NCI-H1417 (cell line): ENCODE measurements around the gene MAP3K13.

Experiments
- DNase-seq, 3 experiments: peaks; one replicate each; lab custom pipeline; 2025; lab: John Stamatoyannopoulos, UW

The MAP3K13 gene

DNA sequence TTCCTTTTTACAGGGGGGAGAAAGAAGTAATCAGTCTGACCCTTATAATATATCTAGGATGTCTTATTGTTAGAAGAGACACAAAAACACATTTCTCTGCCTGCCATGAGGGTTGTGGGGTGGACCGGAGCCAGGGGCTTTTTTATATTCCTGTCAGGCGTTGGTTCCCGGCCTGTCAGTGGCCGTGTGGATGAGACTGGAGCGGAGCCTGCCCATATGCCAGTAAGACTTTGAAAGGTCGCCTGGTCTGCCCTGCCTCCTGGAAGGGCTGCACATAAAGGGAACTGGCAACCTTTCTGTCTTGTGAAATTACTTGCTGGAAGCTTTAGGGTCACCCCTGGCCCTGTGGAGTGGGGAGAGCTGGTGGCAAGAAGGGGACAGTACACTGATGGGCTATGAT, 34.7 kb downstream of the MAP3K13 start:
- no peak for DNase-seq

DNA sequence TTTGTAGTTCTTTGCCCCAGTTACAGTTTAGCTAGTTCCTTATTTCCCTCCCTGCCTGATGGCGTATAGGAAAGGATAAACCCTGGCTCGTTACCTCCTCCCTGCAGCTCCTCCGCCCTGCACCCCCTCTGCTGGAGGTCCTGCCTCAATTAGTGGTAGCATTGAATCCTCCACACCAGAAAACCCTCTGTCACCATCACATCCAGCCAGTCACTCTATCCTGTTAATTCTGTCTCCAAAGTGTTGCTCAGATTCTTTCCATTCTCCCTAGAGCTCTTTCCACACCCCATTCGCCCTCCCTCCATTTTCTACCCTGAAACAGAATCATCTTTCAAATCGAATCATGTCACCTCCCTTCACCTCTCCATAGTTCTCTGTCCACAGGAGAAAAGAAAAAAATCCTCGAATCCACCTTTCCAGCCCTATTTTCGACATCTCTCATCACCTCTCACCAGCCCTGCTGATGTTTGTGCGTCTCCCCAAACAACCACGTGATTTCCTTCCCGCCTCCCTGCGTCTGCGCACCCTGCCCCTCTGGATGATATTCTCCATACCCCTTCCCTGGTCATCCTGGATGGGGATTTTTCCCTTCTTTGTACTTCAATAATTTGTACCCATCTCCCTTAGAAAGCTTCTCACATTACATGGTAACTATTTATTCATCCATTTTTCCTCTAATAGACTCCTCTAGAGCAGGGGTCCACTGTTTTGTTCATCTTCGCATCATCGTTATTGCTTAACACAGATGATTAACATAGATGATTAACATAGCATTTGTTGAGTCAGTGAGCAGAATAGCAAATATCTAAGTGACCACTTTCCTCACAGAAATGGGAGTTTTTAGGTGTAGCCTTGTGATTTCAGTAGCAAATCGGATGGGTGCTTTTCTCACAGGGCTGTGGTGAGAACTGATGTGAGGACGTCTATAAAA, 37.1 kb downstream of the MAP3K13 start:
- DNase-seq = peak in 2 of 3 experiments; percentile 70 to 83

- DNase-seq = no peak
Measured at GRCh38 chr3:185400866-185401265, 37.9 kb downstream of the MAP3K13 start.

DNA sequence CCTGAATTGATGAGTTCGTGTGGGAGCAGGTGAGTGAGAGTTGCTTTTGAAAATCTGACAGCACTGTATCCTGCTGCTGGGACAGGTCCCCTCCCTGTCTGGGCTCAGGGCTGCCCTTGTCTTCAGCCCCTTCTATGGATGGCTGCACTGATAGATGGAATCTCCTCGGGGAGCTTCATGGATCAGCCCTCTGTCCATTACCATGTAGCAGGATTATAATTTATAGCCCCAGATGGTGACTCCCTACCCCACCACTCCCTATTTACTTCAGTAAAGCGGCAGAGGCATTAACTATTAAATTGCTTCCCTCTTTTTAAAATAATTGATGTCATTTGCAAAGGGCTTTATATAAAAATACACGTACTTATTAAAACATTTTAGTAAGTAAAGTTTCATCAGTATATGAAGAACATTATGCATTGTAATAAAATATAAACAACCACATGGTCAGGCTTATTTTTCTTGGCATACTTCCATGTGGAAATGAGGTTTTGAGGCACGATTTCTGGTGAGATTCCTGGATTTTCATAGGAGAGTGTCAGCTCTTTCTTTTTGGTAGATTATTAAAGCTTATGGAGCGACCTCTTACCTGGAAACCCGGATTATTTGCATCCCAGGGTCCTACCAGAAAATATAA, 38.5 kb downstream of the MAP3K13 start:
- peak in 2 of 3 experiments; percentile 91 to 99 for DNase-seq

- DNase-seq = peak; percentile 51 to 98 (median 83)
Measured at GRCh38 chr3:185402561-185402960, 39.6 kb downstream of the MAP3K13 start.

DNA sequence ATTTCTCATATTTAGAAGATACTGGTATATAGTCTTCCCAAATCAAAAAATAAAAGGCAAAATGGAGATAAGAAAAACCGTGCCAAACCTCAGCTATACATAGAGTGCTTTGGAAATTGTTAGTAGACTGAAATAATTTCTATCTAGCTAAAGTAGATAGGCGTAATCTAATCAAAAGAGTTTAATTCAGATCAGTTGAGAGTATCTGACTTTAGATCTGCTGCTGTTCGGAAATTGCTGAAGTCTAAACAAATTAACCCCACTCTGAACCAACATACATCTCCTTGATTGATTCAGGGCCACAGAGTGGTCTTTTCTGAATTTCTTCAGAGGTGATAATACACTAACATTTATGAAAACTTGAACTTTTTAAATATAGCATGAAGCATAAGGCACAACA, 40.1 kb downstream of the MAP3K13 start:
- no peak for DNase-seq

- no peak for DNase-seq
Measured at GRCh38 chr3:185405243-185405642, 42.3 kb downstream of the MAP3K13 start.

- no peak for DNase-seq
Measured at GRCh38 chr3:185405664-185406063, 42.7 kb downstream of the MAP3K13 start.

DNA sequence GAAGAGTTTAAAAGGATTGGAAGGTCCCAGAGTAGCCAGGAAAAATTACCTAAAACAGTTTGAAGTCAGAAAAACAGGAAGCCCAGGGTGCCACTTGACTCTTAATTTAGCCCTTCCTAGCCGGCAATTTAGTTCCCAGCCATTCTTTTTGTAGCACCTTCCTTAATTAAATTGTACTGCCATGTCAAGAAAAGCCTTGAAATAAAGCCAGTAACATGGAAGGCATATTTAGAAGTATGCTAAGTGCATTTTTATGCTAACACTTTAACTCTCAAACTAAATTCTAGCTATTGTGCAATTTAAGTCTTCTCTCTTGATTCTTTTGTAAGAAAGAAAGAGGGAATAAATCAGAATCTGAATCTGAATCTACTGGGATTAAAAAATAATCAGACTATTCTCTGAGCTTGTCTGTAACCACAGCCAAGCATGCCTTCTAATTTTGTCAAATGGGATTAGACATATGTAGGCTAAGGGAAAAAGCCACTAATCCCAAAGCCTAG, 43.2 kb downstream of the MAP3K13 start:
- DNase-seq = peak in 2 of 3 experiments; percentile 54 to 87

DNA sequence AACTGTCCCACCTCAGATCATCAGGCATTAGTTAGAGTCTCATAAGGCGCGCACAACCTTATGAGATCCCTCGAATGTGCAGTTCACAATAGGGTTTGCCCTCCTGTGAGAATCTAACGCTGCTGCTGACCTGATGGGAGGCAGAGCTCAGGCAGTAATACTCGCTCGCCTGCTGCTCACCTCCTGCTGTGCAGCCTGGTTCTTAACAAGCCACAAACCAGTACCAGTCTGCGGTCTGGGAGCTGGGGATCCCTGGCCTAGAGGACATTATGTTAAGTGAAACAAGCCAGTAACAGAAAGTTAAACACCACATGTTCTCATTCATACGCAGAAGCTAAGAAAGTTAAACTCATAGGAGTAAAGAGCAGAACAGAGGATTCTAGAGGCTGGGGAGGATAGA, 47.0 kb downstream of the MAP3K13 start:
- no peak for DNase-seq

DNA sequence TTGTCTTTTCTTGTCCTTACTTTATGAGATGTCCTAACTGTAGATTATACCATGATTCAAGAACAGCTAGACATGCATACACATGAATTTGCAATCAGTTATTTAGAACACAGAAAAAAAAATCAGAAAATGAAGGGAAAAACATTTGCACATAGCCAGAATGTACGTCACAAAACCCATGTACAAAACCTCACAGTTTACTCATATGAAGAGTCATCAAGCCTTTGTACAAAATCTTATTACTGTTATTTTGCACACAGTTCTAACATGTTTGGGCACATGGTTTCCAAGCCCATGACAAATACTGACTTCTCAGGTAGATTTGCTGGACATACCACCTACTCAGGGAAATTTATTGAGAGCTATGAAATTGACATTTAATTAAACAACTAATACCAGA, 48.2 kb downstream of the MAP3K13 start:
- no peak for DNase-seq

- no peak for DNase-seq
Measured at GRCh38 chr3:185416513-185416912, 53.6 kb downstream of the MAP3K13 start.

DNA sequence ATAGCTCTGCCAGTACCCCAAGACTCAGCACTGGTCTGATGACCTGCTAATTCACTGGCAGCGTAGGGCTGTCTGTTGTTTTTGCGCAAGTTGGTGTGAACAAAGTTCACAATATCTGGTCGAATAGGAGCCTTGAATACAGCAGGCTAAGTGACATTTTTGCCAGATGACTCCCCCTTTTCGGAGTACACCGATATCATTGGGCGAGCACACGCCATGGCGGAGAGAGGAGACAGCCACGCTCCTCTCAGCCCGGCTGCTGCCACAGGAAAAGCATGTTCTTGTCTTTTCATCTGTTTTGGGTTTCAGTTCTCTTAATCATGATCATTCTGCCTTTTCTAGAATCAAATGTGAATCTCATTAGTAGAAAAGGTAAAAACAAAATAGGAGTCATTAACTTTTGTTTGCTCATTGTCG, 55.6 kb downstream of the MAP3K13 start:
- peak in 1 of 3 experiments; percentile 21 for DNase-seq

DNA sequence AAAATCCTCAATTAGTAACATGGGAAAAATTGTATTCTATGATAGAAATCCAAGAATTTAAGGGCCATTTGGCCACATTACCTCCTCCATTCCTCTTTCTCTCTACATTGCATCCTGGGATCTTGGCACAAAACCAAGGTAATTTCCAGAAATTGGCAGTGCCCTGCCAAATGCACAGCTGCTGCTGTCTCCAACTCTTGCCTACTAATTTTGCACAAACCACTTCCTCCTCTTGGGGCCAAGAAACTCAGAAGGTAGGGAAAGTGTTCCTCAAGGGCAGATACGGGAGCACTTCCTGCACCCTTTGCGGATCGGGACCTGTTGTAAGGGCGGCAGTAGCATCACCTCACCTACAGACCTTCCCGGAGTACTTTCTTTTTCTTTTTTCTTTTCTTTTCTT, 57.8 kb downstream of the MAP3K13 start:
- no peak for DNase-seq

DNA sequence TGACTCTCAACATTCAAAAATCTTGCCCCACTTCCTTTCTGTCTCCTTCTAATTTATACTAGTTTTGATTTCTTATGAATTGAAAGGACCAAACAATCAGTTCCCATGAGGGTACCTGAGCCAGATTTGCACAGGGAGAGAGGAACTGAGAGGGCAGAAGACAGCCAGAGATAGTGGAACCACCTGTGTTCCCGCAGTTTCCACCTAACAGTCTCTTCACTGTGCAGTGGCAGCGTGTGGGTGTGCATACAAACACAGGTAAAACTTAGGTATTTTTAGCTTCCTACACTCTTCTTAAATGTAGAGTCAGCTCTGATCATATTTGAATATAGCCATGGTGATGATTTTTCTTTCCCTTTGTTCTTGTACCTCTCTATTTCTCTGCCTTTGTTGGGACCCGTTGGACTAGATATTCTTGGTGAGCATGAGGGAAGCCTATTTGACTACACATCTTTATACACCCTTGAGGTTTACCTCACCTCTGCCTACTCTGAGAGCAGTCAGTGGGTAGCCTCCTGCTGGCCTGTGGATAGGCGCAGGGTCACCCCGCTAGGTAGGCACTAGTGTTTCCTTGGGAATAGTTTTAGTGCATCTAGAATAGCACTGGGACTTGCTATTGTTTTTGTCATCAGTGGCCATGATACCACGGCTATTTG, 58.8 kb downstream of the MAP3K13 start:
- no peak for DNase-seq

GRCh38 chr3:185422677-185423076, 59.7 kb downstream of the MAP3K13 start:
- peak in 2 of 3 experiments; percentile 26 to 50 for DNase-seq

- peak in 1 of 3 experiments; percentile 37 for DNase-seq
Measured at GRCh38 chr3:185423178-185423577, 60.2 kb downstream of the MAP3K13 start.

DNA sequence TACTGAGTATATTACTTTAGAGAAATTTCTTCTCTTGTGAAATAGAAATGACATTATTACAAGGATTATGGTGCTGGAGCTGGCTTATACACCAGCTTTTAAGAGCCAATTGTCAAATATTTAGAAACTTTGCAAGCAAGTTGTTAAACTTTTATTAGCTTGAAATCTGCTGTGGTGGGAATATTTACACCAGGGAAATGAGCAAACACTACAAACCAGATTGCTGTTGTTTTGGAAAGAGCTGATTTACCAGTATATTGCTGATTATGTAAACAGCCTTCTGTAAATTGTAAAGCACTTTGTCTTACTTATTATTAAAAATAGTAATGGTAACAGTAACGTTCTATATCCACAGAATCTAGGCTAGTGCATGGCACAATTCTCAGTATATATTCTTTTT, 61.5 kb downstream of the MAP3K13 start:
- DNase-seq = no peak

- no peak for DNase-seq
Measured at GRCh38 chr3:185430375-185430774, 67.4 kb downstream of the MAP3K13 start.

- peak in 2 of 3 experiments; percentile 12 to 55 for DNase-seq
Measured at GRCh38 chr3:185439745-185440466, 77.0 kb downstream of the MAP3K13 start.

DNA sequence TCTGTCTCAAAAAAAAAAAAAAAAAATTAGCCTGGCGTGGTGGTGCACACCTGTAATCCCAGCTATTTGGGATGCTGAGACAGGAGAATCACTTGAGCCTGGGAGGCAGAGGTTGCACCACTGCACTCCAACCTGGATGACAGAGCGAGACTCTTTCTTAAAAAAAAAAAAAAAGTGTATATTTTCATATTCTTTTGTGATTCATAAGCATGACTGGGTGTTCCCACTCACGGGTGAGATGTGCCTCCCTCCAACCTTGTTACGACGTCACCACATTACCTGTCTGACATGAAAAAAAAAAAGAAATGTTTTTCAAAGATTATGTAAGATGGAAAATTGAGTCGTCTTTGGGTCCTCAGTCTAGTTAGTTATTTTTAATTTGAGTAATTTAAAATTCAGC, 79.1 kb downstream of the MAP3K13 start:
- no peak for DNase-seq

DNA sequence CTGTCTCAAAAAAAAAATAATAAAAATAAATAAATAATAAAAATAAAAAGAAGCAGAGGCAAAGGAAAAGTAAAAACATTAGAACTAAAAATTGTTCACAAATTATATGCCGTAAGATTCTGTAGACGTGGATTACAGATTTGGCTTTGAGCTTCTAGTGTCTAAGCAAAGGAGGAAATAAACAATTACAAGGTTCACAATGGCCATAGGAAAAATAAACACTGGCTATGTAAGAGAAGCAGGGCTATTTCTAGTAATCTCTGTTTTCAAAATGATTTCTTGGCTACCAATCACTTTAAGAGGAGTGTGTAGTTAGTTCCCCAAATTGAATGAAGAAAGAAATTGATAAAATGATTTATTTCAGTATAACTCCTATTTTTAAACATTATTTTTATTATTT, 81.4 kb downstream of the MAP3K13 start:
- peak in 1 of 3 experiments; percentile 27 for DNase-seq
